HepG2 (cell line): ENCODE measurements around the gene RFXANK. TPM values are rescaled to one million over a fixed set of nuclear protein-coding genes. Genes with fewer than 3 reads are reported as not detected.

Experiments used
- AGO1 ChIP-seq: fragments of 200-400 bp; formaldehyde crosslinking; IDR thresholded peaks from 2 replicates; pipeline ENCODE4 v1.6.1; 2017; ENCODE audit warnings: mild to moderate bottlenecking, low read depth, low read length, moderate library complexity; ENCODE audit not compliant: poor library complexity, severe bottlenecking
- ARID4A ChIP-seq: sonication (generic); formaldehyde crosslinking; IDR thresholded peaks from 2 replicates; pipeline ENCODE4 v1.5.0; 2020; ENCODE audit warnings: mild to moderate bottlenecking, missing genetic modification reagents, borderline replicate concordance
- BORCS8-MEF2B ChIP-seq: sonication (generic); formaldehyde crosslinking; IDR thresholded peaks from 2 replicates; pipeline ENCODE4 v1.8.0; 2022; ENCODE audit warnings: mild to moderate bottlenecking, missing genetic modification reagents
- ELF1 ChIP-seq: sonication (generic); formaldehyde crosslinking; IDR thresholded peaks from 2 replicates; pipeline ENCODE4 v1.4.0; 2020; ENCODE audit warnings: missing genetic modification reagents
- KAT8 ChIP-seq: IDR thresholded peaks from 2 replicates; pipeline ENCODE4 v1.6.1; 2016; ENCODE audit warnings: missing genetic modification reagents, missing compliant biosample characterization
- MXD3 ChIP-seq: IDR thresholded peaks from 2 replicates; pipeline ENCODE4 v1.6.1; 2016; ENCODE audit warnings: mild to moderate bottlenecking, missing biosample characterization, missing genetic modification reagents
- PCBP1 ChIP-seq: fragments of 200-400 bp; formaldehyde crosslinking; IDR thresholded peaks from 2 replicates; pipeline ENCODE4 v1.6.1; 2017; ENCODE audit warnings: mild to moderate bottlenecking, low read depth, low read length, borderline replicate concordance
- POLR2AphosphoS5 ChIP-seq: IDR thresholded peaks from 2 replicates; pipeline ENCODE4 v1.6.1; 2012; ENCODE audit warnings: low read depth, low read length
- RARA ChIP-seq: IDR thresholded peaks from 2 replicates; pipeline ENCODE4 v1.6.1; 2016; ENCODE audit warnings: missing genetic modification reagents, missing compliant biosample characterization
- REPIN1 ChIP-seq: sonication (generic); formaldehyde crosslinking; IDR thresholded peaks from 2 replicates; pipeline ENCODE4 v1.8.0; 2022; ENCODE audit warnings: missing genetic modification reagents, low read depth, mild to moderate bottlenecking, borderline replicate concordance
- SP1 ChIP-seq, 2 experiments: fragments of 450-650 bp in 1 of 2; sonication (generic) in 1 of 2; formaldehyde crosslinking in 1 of 2; IDR thresholded peaks; 2 replicates each; pipeline versions ENCODE4 v1.4.0 to v1.6.1; 2016 to 2020; ENCODE audit warnings: missing genetic modification reagents in 1 of 2
- TBX3 ChIP-seq: fragments of 450-650 bp; IDR thresholded peaks from 2 replicates; pipeline ENCODE4 v1.6.1; 2017; ENCODE audit warnings: antibody characterized with exemption, mild to moderate bottlenecking, inconsistent platforms, borderline replicate concordance
- THAP11 ChIP-seq: IDR thresholded peaks from 2 replicates; pipeline ENCODE4 v1.6.1; 2016; ENCODE audit warnings: missing biosample characterization, missing genetic modification reagents
- THAP8 ChIP-seq: sonication (generic); formaldehyde crosslinking; IDR thresholded peaks from 2 replicates; pipeline ENCODE4 v1.5.1; 2020; ENCODE audit warnings: missing genetic modification reagents, mild to moderate bottlenecking, borderline replicate concordance
- WIZ ChIP-seq: sonication (generic); formaldehyde crosslinking; IDR thresholded peaks from 2 replicates; pipeline ENCODE4 v1.5.1; 2020; ENCODE audit warnings: mild to moderate bottlenecking, missing genetic modification reagents
- ZFY ChIP-seq: sonication (generic); formaldehyde crosslinking; IDR thresholded peaks from 2 replicates; pipeline ENCODE4 v1.4.0; 2020; ENCODE audit warnings: missing genetic modification reagents
- ZNF501 ChIP-seq: sonication (generic); formaldehyde crosslinking; IDR thresholded peaks from 2 replicates; pipeline ENCODE4 v1.5.1; 2020; ENCODE audit warnings: mild to moderate bottlenecking, moderate library complexity, missing genetic modification reagents
- ZNF747 ChIP-seq: sonication (generic); formaldehyde crosslinking; IDR thresholded peaks from 2 replicates; pipeline ENCODE4 v1.8.1; 2023; ENCODE audit warnings: missing genetic modification reagents, mild to moderate bottlenecking, borderline replicate concordance
- ZSCAN5A ChIP-seq: sonication (generic); formaldehyde crosslinking; IDR thresholded peaks from 2 replicates; pipeline ENCODE4 v1.8.0; 2022; ENCODE audit warnings: mild to moderate bottlenecking, missing genetic modification reagents, borderline replicate concordance
- polyA plus RNA-seq, 8 experiments: library from polyadenylated mRNA; depleted of rRNA in 3 of 8; stranded (reverse) in 7 of 8; unstranded in 1 of 8; fragments of >200 nt; fragmentation: Illumina TruSeq in 4 of 8; extraction: Trizol in 4 of 8; gene quantifications; 2 replicates each; pipeline versions ENCODE4 v1.2.1 to v1.2.3, GENCODE V29; 2011 to 2016; ENCODE audit warnings: low read depth in 4 of 8, missing spikeins in 1 of 8, mixed read lengths in 1 of 8; ENCODE audit not compliant: insufficient read depth in 1 of 8
- total RNA-seq, 5 experiments: library from RNA; depleted of rRNA; stranded (reverse); fragments of >200 nt; fragmentation: Illumina TruSeq; extraction: Trizol; gene quantifications; 2 replicates each; pipeline ENCODE4 v1.2.3, GENCODE V29; 2016; ENCODE audit warnings: low read depth in 1 of 5
- TF ChIP-seq, protein P1 (sequence below): sonication (generic); formaldehyde crosslinking; IDR thresholded peaks from 2 replicates; pipeline ENCODE4 v1.4.0; 2020; ENCODE audit warnings: missing genetic modification reagents, mild to moderate bottlenecking, borderline replicate concordance

RFXANK gene
- total and polyA plus RNA-seq, 2 of the 13 experiments (the other 11 are each of a cell fraction or from before 2014, with no cell fraction given), result 49.9 to 80.7 TPM

DNA sequence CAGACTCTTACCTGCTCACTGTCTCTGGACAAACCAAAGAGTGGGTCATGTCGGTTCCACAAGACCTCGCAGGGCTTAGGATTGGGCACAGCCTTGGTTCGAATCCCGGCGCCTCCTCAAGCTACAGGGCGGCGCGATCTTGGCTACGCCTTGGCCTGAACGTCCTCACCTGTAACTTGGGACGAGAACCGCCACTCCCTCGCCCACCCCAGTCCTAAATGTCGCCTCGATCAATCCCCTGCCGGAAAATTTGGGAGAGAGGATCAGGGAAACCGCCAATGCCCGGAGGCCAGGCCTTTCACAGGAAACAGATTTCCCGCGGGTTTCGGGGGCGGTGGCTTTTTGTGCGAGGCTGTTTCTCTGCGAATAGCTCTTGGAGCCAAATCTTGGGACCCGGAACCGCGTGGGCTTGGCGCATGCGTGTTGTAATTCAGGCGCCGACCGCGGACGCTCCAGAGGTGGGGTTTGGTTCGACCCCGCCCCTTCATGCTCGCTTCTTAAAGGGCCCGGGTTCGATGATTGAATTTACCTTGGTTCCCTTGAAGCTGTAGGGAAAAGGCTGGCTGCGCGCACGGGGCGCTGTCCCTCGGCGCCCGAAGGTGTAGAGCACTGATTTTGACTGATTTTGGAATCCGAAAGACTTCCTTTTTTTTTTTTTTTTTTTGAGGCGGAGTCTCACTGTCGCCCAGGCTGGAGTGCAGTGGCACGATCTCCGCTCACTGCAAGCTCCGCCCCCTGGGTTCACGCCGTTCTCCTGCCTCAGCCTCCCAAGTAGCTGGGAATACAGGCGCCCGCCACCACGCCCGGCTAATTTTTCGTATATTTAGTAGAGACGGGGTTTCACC, 11.2 kb downstream of the RFXANK start, which contains the start of gene NR2C2AP (continued):
- TF ChIP-seq ARID4A (CRISPR knock-in tag) (peak; percentile 80; the same call in 1 of the 2 replicates), PCBP1 (0 out of 2 replicates have a peak, but pooled peaks have one; percentile 62), POLR2AphosphoS5 (peak; percentile 68), ZFY (peak; percentile 46; the same call in 1 of the 2 replicates), SP1 (IDR thresholded peaks at IDR 0.05) (no peak), SP1 (CRISPR knock-in tag; IDR thresholded peaks at IDR 0.05) (peak; percentile 13; the same call in 1 of the 2 replicates), MXD3 (CRISPR knock-in tag) (no peak; the same call in 1 of the 2 replicates), ZSCAN5A (peak; percentile 70; the same call in 1 of the 2 replicates), WIZ (CRISPR knock-in tag) (peak; percentile 41; the same call in 1 of the 2 replicates), AGO1 (peak; percentile 73), THAP11 (CRISPR knock-in tag) (peak; percentile 37; the same call in 1 of the 2 replicates), THAP8 (CRISPR knock-in tag) (no peak), RARA (no peak), TBX3 (no peak), KAT8 (0 out of 2 replicates have a peak, but pooled peaks have one; percentile 43), ELF1 (CRISPR knock-in tag) (peak; percentile 84), ZNF501 (CRISPR knock-in tag) (no peak), BORCS8-MEF2B (CRISPR knock-in tag) (0 out of 2 replicates have a peak, but pooled peaks have one; percentile 31), ZNF747 (CRISPR knock-in tag) (no peak), REPIN1 (peak; percentile 46; the same call in 1 of the 2 replicates)
- TF ChIP-seq, protein P1, sequence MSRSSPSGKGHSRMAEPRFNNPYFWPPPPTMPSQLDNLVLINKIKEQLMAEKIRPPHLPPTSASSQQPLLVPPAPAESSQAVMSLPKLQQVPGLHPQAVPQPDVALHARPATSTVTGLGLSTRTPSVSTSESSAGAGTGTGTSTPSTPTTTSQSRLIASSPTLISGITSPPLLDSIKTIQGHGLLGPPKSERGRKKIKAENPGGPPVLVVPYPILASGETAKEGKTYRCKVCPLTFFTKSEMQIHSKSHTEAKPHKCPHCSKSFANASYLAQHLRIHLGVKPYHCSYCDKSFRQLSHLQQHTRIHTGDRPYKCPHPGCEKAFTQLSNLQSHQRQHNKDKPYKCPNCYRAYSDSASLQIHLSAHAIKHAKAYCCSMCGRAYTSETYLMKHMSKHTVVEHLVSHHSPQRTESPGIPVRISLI (CRISPR knock-in tag), result peak; percentile 78; the same call in 1 of the 2 replicates
